Subcutaneous abdominal adipose tissue (tissue), 5 donors: ENCODE data around the gene ZBTB44.
"Not testable (repeated sequence)": the region's sequence is repeated elsewhere in the genome, so short reads cannot be mapped to it uniquely, and the experiment has no call there.

Experiments used
- H3K27ac ChIP-seq: one replicate; pipeline ENCODE4 v1.7.0; 2013; ENCODE audit warnings: low read depth, mild to moderate bottlenecking, inconsistent platforms, low read length, moderate library complexity
- H3K27me3 ChIP-seq, 5 donors: one replicate each; pipeline ENCODE4 v1.7.0; 2013; ENCODE audit warnings: low read length in 5 of 5, inconsistent platforms in 1 of 5; ENCODE audit not compliant: control insufficient read depth in 5 of 5, insufficient read depth in 4 of 5
- H3K36me3 ChIP-seq, 5 donors: one replicate each; pipeline ENCODE4 v1.7.0; 2013; ENCODE audit warnings: low read length in 5 of 5; ENCODE audit not compliant: control insufficient read depth in 5 of 5, insufficient read depth in 5 of 5
- H3K4me1 ChIP-seq, 5 donors: one replicate each; pipeline ENCODE4 v1.7.0; 2013; ENCODE audit warnings: low read length in 5 of 5, mild to moderate bottlenecking in 3 of 5, moderate library complexity in 1 of 5; ENCODE audit not compliant: control insufficient read depth in 5 of 5, insufficient read depth in 5 of 5
- H3K4me3 ChIP-seq, 5 donors: one replicate each; pipeline ENCODE4 v1.7.0; 2013; ENCODE audit warnings: low read length in 5 of 5, low read depth in 1 of 5
- H3K9ac ChIP-seq, 5 donors: one replicate each; pipeline ENCODE4 v1.7.0; 2013; ENCODE audit warnings: low read length in 5 of 5, mild to moderate bottlenecking in 4 of 5, moderate library complexity in 3 of 5
- H3K9me3 ChIP-seq, 5 donors: one replicate each; pipeline ENCODE4 v1.7.0; 2013; ENCODE audit warnings: low read length in 5 of 5; ENCODE audit not compliant: control insufficient read depth in 5 of 5
- donor health status: healthy.
- donor health status: healthy.
- donor health status: healthy.
- donor health status: healthy.
- donor health status: healthy.

The ZBTB44 gene

GRCh38 chr11:130202818-130203689 is 111.7 kb downstream of the ZBTB44 start:
- Histone ChIP-seq H3K27ac (no peak overlapping the region), H3K36me3 (peaks cover 0 to 17% (median 0%) of the 10 kb centered on the region in 5 donors), H3K27me3 (peaks cover 0 to 2% (median 0%) of the 10 kb centered on the region in 5 donors)

DNA sequence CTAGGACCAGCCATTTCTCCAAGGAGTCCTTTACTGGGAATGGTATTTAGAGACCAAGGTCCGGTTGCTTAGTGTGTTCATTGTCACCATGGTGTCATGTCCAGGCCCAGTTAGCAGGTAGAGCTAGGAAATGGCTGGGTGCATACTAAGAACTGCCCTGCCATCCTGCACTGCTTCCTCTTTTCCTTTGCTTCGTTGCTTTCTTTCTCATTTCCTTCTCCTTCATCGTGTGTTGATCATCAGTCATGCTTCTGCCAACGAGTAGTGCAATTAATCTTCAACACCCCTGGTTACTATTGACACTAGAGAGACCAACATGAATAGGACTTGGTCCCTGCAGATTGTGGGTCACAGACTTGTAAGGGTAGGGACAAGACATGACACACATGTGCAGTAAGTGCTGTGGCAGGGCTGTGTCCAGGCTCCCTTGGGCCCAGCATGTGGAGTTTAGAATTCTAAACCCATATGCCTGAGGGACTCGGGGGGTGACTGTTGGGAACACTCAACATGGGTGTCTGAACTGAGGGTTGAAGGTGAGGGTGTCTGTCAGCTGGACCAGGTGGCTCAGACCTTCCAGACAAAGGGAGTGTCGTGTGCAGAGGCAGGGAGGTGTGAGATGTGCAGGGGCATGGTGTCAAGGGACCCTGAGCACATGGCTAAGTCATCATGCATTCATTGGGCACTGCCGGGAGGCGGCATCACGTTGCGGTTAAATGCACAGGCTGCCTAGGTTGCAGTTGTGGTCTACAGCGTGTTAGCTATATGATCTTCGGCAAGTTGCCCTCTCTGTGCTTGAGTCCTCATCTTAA is 112.5 kb downstream of the ZBTB44 start:
- Histone ChIP-seq H3K36me3 (peaks cover 0 to 17% (median 0%) of the 10 kb centered on the region in 5 donors), H3K4me1 (no peaks in the 10 kb centered on the region), H3K9me3 (peaks cover 0 to 5% (median 0%) of the 10 kb centered on the region in 5 donors), H3K27me3 (peaks cover 0 to 2% (median 0%) of the 10 kb centered on the region in 5 donors), H3K27ac (no peak overlapping the region), H3K9ac (no peak overlapping the region), H3K4me3 (no peak overlapping the region)

More at GRCh38 chr11:130202818-130203689, 111.7 kb downstream of the ZBTB44 start:
- Histone ChIP-seq H3K4me1 (no peaks in the 10 kb centered on the region), H3K9ac (no peak overlapping the region), H3K9me3 (peaks cover 0 to 5% (median 0%) of the 10 kb centered on the region in 5 donors), H3K4me3 (no peak overlapping the region)

GRCh38 chr11:130201026-130201425 is 113.7 kb downstream of the ZBTB44 start:
- Histone ChIP-seq H3K27ac (no peak overlapping the region), H3K4me3 (no peak overlapping the region), H3K4me1 (no peaks in the 10 kb centered on the region), H3K36me3 (peaks cover 0 to 17% (median 0%) of the 10 kb centered on the region in 5 donors), H3K27me3 (peaks cover 0 to 2% (median 0%) of the 10 kb centered on the region in 5 donors), H3K9me3 (peaks cover 0 to 5% (median 0%) of the 10 kb centered on the region in 5 donors), H3K9ac (no peak overlapping the region)

DNA sequence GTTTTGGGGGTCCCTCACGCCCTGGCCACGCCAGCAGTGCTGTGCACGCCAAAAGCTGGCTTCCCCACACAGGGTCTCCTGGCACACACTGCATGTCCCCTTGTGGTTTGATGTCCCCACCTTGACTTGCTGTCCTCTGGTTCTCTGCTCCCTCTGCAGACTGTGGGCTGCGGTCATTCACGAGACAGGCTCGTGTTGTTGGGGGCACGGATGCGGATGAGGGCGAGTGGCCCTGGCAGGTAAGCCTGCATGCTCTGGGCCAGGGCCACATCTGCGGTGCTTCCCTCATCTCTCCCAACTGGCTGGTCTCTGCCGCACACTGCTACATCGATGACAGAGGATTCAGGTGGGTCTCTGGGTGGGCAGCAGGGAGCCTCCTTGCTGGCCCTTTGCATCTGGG is 114.9 kb downstream of the ZBTB44 start:
- Histone ChIP-seq H3K9me3 (peaks cover 0 to 5% (median 0%) of the 10 kb centered on the region in 5 donors), H3K4me3 (no peak overlapping the region), H3K4me1 (no peaks in the 10 kb centered on the region), H3K27me3 (peaks cover 0 to 2% (median 0%) of the 10 kb centered on the region in 5 donors), H3K27ac (no peak overlapping the region), H3K36me3 (peaks cover 0 to 17% (median 0%) of the 10 kb centered on the region in 5 donors), H3K9ac (no peak overlapping the region)

- H3K4me3 ChIP-seq = no peak overlapping the region
- no peaks in the 10 kb centered on the region for H3K4me1 ChIP-seq
- no peak overlapping the region for H3K9ac ChIP-seq
- no peak overlapping the region for H3K27ac ChIP-seq
- peaks cover 0 to 2% (median 0%) of the 10 kb centered on the region in 5 donors for H3K27me3 ChIP-seq
- peaks cover 0 to 17% (median 0%) of the 10 kb centered on the region in 5 donors for H3K36me3 ChIP-seq
- H3K9me3 ChIP-seq = peaks cover 0 to 5% (median 0%) of the 10 kb centered on the region in 5 donors
Observed at GRCh38 chr11:130198964-130199363, 115.8 kb downstream of the ZBTB44 start.

DNA sequence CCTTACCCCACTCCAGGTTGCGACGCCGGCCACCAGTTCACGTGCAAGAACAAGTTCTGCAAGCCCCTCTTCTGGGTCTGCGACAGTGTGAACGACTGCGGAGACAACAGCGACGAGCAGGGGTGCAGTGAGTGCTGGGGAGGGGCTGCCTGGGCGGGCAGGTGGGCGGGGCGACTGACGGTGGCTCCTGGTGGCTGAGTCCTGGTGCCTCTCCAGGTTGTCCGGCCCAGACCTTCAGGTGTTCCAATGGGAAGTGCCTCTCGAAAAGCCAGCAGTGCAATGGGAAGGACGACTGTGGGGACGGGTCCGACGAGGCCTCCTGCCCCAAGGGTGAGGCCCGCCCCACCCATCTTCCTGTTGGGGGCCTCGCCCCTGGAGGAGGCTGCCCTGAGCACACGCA is 116.4 kb downstream of the ZBTB44 start:
- no peak overlapping the region for H3K4me3 ChIP-seq
- H3K9me3 ChIP-seq = peaks cover 0 to 5% (median 0%) of the 10 kb centered on the region in 5 donors
- peaks cover 0 to 17% (median 0%) of the 10 kb centered on the region in 5 donors for H3K36me3 ChIP-seq
- H3K9ac ChIP-seq = no peak overlapping the region
- no peak overlapping the region for H3K27ac ChIP-seq
- H3K4me1 ChIP-seq = no peaks in the 10 kb centered on the region
- peaks cover 0 to 1% (median 0%) of the 10 kb centered on the region in 5 donors for H3K27me3 ChIP-seq

- H3K4me1 ChIP-seq = no peaks in the 10 kb centered on the region
- H3K27me3 ChIP-seq = no peaks in the 10 kb centered on the region
- peaks cover 0 to 5% (median 0%) of the 10 kb centered on the region in 5 donors for H3K9me3 ChIP-seq
- no peak overlapping the region for H3K27ac ChIP-seq
- no peak overlapping the region for H3K4me3 ChIP-seq
- H3K36me3 ChIP-seq = peaks cover 0 to 17% (median 0%) of the 10 kb centered on the region in 5 donors
- H3K9ac ChIP-seq = no peak overlapping the region
Observed at GRCh38 chr11:130197386-130198035, 117.2 kb downstream of the ZBTB44 start.

GRCh38 chr11:130194241-130195023 is 120.3 kb downstream of the ZBTB44 start:
- peaks cover 0 to 2% (median 0%) of the 10 kb centered on the region in 5 donors for H3K27me3 ChIP-seq
- H3K4me3 ChIP-seq = no peak overlapping the region
- H3K9me3 ChIP-seq = no peaks in the 10 kb centered on the region
- no peak overlapping the region for H3K27ac ChIP-seq
- peaks cover 0 to 5% (median 2%) of the 10 kb centered on the region in 5 donors for H3K4me1 ChIP-seq
- no peak overlapping the region for H3K9ac ChIP-seq
- peaks cover 0 to 8% (median 0%) of the 10 kb centered on the region in 5 donors for H3K36me3 ChIP-seq

DNA sequence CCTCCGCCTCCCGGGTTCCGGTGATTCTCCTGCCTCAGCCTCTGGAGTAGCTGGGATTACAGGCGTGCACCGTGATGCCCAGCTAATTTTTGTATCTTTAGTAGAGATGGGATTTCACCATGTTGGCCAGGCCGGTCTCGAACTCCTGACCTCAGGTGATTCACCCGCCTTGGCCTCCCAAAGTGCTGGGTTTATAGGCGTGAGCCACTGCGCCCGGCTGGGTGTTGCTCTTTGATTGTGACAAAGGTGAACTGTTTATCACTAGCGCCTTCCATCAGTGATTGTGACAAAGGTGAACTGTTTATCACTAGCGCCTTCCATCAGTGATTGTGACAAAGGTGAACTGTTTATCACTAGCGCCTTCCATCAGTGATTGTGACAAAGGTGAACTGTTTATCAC is 121.2 kb downstream of the ZBTB44 start:
- not testable (repeated sequence) for H3K36me3 ChIP-seq, H3K9ac ChIP-seq, H3K27ac ChIP-seq, H3K9me3 ChIP-seq, H3K4me3 ChIP-seq, H3K4me1 ChIP-seq, H3K27me3 ChIP-seq
